Activated CD8-positive, alpha-beta memory T cell treated with anti-CD3 and anti-CD28 coated beads, Interleukin-2, amount 10 ng/mL, durations not matched to agents 7 days and 5 days (primary cell): Measurements from ENCODE around the gene ERBB4. TPM values are rescaled to one million over a fixed set of nuclear protein-coding genes. Genes with fewer than 3 reads are reported as not detected.

Experiments
- ATAC-seq: fragments of 150-1000 bp; cut with Tn5 transposase; one replicate; pipeline ENCODE4 v1.10.0; 2021; ENCODE audit warnings: moderate library complexity
- CTCF ChIA-PET: fragments of 350-600 bp; sonication (Branson Sonifier 250); formaldehyde crosslinking; loops from one replicate; lab custom pipeline; 2021; ENCODE audit warnings: antibody characterized with exemption; lab: Charles Lee
- DNase-seq: peaks from one replicate; pipeline ENCODE4 v3.0.0-alpha.2; 2020
- H3K27ac Mint-ChIP-seq: one replicate; pipeline ENCODE4 v1.8.0; 2021; ENCODE audit warnings: mild to moderate bottlenecking, mixed read lengths
- H3K27me3 Mint-ChIP-seq: one replicate; pipeline ENCODE4 v1.8.0; 2021; ENCODE audit warnings: mixed read lengths
- H3K36me3 Mint-ChIP-seq: one replicate; pipeline ENCODE4 v1.8.0; 2021; ENCODE audit warnings: mild to moderate bottlenecking, mixed read lengths
- H3K4me1 Mint-ChIP-seq: one replicate; pipeline ENCODE4 v1.8.0; 2021; ENCODE audit warnings: mixed read lengths
- H3K4me3 Mint-ChIP-seq: one replicate; pipeline ENCODE4 v1.8.0; 2021; ENCODE audit warnings: mild to moderate bottlenecking, moderate library complexity, mixed read lengths
- H3K9me3 Mint-ChIP-seq: one replicate; pipeline ENCODE4 v1.8.0; 2022; ENCODE audit warnings: low read depth, mixed read lengths
- total RNA-seq, 2 experiments: library from RNA; stranded (reverse); gene quantifications; one replicate each; pipeline ENCODE4 v1.2.3, GENCODE V29; 2021

Gene ERBB4
- total RNA-seq, 2 experiments from 2014 or later: not detected

DNA sequence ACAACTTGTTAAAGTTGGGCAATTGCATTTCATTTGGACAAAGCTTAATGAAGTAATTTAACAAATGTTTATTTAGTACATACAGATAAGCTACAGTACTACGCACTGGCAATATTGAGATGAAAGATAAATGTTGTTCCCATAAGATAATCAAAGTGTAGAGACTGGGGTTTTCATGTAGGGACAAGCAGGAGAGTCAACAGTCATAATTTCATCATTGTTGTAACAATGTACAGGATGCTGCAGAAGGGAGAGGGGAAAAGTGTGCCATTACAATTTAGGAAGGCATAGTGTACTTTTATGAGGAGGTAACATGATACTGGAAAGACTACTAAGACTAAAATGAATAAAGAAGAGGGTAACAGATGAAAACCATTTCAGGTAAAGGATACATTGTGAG lies 441.6 kb downstream of the ERBB4 start:
- H3K27me3 Mint-ChIP-seq: no peaks in the 10 kb centered on the region
- H3K4me1 Mint-ChIP-seq: no peaks in the 10 kb centered on the region
- no peak for DNase-seq
- H3K36me3 Mint-ChIP-seq: no peaks in the 10 kb centered on the region
- no peak overlapping the region for H3K4me3 Mint-ChIP-seq
- ATAC-seq: no peak
- peaks cover 2% of the 10 kb centered on the region for H3K9me3 Mint-ChIP-seq
- H3K27ac Mint-ChIP-seq: no peak overlapping the region
- CTCF ChIA-PET: no interaction called here

DNA sequence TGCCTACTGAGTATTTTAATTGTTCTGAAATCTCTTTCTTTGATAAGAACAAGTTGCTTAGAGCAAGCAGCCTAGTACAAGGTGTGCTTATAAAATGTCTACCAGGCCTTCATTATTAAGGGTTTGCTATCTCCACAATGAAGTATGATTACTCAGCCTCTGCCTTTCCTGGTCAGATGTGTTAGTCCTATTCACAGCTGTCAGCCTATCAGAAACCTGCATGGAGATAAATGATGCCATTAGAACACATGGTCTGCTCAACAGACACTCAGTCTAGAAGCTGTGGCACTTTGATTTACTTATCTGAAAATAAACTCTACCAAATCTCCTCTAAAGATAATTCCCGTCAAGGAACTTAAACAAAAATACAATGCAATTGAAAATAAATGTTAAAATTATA lies 448.7 kb downstream of the ERBB4 start:
- H3K4me1 Mint-ChIP-seq: no peaks in the 10 kb centered on the region
- no peaks in the 10 kb centered on the region for H3K27me3 Mint-ChIP-seq
- CTCF ChIA-PET: no interaction called here
- H3K27ac Mint-ChIP-seq: no peak overlapping the region
- DNase-seq (no peak), ATAC-seq (no peak)
- no peak overlapping the region for H3K4me3 Mint-ChIP-seq
- H3K9me3 Mint-ChIP-seq: no peaks in the 10 kb centered on the region
- H3K36me3 Mint-ChIP-seq: no peaks in the 10 kb centered on the region

- ATAC-seq: no peak
- H3K27ac Mint-ChIP-seq: no peak overlapping the region
- CTCF ChIA-PET: no interaction called here
These were observed 450.2 kb downstream of the ERBB4 start for GRCh38 chr2:212088353-212088752.

GRCh38 chr2:212083492-212083891 lies 455.1 kb downstream of the ERBB4 start:
- DNase-seq (no peak), ATAC-seq (no peak)
- Mint-ChIP-seq H3K27ac (no peak overlapping the region), H3K4me1 (no peaks in the 10 kb centered on the region), H3K27me3 (no peaks in the 10 kb centered on the region), H3K36me3 (no peaks in the 10 kb centered on the region), H3K9me3 (no peaks in the 10 kb centered on the region), H3K4me3 (no peak overlapping the region)
- CTCF ChIA-PET: no interaction called here

More at GRCh38 chr2:212088353-212088752, 450.2 kb downstream of the ERBB4 start:
- H3K27me3 Mint-ChIP-seq: no peaks in the 10 kb centered on the region
- no peaks in the 10 kb centered on the region for H3K4me1 Mint-ChIP-seq
- H3K36me3 Mint-ChIP-seq: no peaks in the 10 kb centered on the region
- no peak for DNase-seq
- no peak overlapping the region for H3K4me3 Mint-ChIP-seq
- no peaks in the 10 kb centered on the region for H3K9me3 Mint-ChIP-seq

- Mint-ChIP-seq H3K27me3 (no peaks in the 10 kb centered on the region), H3K27ac (peak overlapping the region; percentile 52), H3K9me3 (no peaks in the 10 kb centered on the region), H3K36me3 (no peaks in the 10 kb centered on the region), H3K4me3 (peak overlapping the region; percentile 54), H3K4me1 (peaks cover 8% of the 10 kb centered on the region)
- no peak for ATAC-seq
- CTCF ChIA-PET: no interaction called here
- DNase-seq: no peak
These were observed 460.5 kb downstream of the ERBB4 start for GRCh38 chr2:212078103-212078502.

DNA sequence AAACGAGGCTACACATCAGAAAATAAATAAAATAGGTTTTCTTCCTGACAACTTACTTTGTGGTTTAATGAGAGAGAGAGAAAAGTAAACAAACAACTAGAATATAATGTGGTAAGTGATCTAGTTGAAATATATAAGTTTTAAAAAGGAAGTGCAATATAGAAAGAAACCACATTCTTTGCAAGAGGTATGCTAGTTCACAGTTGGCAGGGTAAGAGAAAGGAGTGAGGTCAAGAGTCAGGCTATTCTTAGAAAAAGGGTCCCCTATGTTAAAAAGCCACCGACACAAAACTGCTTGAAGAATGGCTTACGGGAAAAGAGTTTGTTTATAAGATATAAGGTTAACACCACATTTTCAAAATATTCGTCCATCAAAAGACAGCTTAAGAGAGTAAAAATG lies 462.1 kb downstream of the ERBB4 start:
- Mint-ChIP-seq H3K4me1 (peaks cover 8% of the 10 kb centered on the region), H3K27ac (no peak overlapping the region)
- CTCF ChIA-PET: no interaction called here

DNA sequence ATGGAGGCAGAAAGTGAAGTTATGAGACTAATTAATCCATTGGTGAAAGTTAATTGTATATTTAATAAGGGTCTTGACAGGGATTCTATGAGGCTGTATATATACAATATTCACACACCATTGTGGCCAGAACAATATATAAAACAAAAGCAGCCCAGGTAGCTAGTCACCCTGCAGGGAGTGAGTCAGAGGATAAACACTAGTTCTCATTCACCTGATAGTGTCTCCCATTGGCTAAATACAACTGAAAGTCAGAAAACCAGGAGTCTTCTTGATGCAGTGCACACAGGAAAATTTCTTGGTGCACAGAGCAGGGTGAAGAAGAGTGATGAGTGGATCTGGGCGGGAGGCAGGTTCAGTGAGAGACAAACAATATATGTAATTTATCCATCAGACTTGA lies 465.2 kb downstream of the ERBB4 start:
- Mint-ChIP-seq H3K27me3 (no peaks in the 10 kb centered on the region), H3K36me3 (no peaks in the 10 kb centered on the region), H3K4me3 (no peak overlapping the region), H3K9me3 (no peaks in the 10 kb centered on the region), H3K27ac (no peak overlapping the region), H3K4me1 (peaks cover 8% of the 10 kb centered on the region)
- ATAC-seq (no peak), DNase-seq (no peak)
- CTCF ChIA-PET: no interaction called here

More for the DNA sequence above, 462.1 kb downstream of the ERBB4 start:
- ATAC-seq (no peak), DNase-seq (no peak)
- Mint-ChIP-seq H3K4me3 (no peak overlapping the region), H3K36me3 (no peaks in the 10 kb centered on the region), H3K9me3 (no peaks in the 10 kb centered on the region), H3K27me3 (no peaks in the 10 kb centered on the region)

- Mint-ChIP-seq H3K4me1 (no peaks in the 10 kb centered on the region), H3K27me3 (no peaks in the 10 kb centered on the region), H3K27ac (no peak overlapping the region), H3K4me3 (no peak overlapping the region), H3K9me3 (no peaks in the 10 kb centered on the region), H3K36me3 (no peaks in the 10 kb centered on the region)
- no peak for DNase-seq
- CTCF ChIA-PET: no interaction called here
- no peak for ATAC-seq
These were observed 472.1 kb downstream of the ERBB4 start for GRCh38 chr2:212066546-212066945.

DNA sequence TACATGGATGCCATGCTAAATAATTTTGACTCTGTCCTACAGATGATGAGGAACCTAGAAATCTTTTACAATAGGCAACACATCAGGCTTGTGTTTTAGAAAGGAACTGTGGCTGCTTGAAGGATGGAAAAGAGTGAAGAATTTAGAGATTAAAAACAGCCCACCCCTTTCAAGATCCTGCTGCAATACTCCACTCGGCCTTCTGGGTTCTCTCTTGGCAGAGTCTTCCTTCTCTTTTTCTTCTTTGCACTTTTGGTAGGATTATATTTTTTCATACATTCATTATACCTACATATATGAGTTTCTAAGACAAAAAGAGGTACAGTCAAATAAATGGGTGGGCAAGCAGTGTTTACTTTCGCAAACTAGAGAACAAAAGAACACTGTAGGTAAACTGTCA lies 474.3 kb downstream of the ERBB4 start:
- H3K27ac Mint-ChIP-seq: no peak overlapping the region
- no peaks in the 10 kb centered on the region for H3K4me1 Mint-ChIP-seq
- CTCF ChIA-PET: no interaction called here

DNA sequence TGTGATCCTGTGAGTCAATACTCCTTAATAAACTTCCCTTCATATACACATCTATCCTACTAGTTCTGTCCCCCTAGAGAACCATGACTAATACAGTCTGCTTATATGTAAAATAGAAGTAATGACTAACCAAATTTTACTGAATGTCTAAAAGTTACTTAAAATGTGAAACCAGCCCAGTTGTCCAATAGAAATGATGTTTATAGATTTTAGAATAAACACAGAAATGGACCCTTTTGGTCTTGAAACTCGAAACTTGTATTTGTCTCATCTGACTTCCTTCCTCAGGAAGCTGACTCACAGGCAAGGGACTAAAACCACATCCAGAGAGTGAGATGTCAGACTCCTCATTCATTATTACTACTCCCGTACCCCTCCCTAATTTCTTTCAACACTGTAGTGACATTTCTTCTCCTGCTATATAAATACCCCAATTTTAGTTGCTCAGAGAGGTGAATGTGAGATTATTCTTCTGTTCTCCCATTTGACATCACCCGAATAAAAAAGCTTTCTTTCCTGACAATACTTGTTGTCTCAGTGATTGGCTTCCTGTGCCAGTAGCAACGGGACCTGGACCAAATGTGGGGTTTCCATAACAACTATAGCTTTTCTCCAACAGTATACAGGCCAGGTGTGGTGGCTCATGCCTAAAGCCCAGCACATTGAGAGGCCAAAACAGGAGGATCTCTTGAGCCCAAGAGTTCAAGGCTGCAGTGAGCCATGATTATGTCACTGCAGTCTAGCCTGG lies 486.0 kb downstream of the ERBB4 start:
- Mint-ChIP-seq H3K27ac (peak overlapping the region; percentile 65), H3K27me3 (no peaks in the 10 kb centered on the region), H3K4me1 (peaks cover 13% of the 10 kb centered on the region), H3K9me3 (peaks cover 8% of the 10 kb centered on the region), H3K4me3 (no peak overlapping the region), H3K36me3 (peaks cover 1% of the 10 kb centered on the region)
- ATAC-seq (peak; percentile 53), DNase-seq (no peak)
- CTCF ChIA-PET: no interaction called here

More for the DNA sequence above, 474.3 kb downstream of the ERBB4 start:
- DNase-seq (no peak), ATAC-seq (no peak)
- Mint-ChIP-seq H3K9me3 (no peaks in the 10 kb centered on the region), H3K4me3 (no peak overlapping the region), H3K27me3 (no peaks in the 10 kb centered on the region), H3K36me3 (no peaks in the 10 kb centered on the region)

DNA sequence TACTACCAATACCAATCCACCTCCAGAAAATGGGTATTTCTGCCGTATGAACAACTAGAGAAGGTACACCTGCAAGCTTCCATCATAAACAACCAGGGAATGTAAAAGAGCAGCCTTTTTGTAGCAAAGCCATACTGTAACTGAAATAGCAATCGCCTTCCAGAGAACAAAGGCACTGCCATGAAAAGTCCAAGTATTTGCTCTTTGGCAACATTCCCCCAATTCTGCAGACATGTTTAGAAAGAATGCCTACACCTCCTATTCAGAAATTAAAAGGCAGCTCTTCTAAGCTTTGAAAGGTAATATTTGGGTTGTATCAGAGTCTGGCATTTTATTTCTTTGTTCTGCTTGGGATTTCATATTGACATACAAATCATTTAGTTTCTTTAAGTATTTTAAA lies 487.7 kb downstream of the ERBB4 start:
- no peak overlapping the region for H3K27ac Mint-ChIP-seq
- peaks cover 13% of the 10 kb centered on the region for H3K4me1 Mint-ChIP-seq
- H3K36me3 Mint-ChIP-seq: peaks cover 1% of the 10 kb centered on the region
- ATAC-seq (no peak), DNase-seq (no peak)
- peaks cover 8% of the 10 kb centered on the region for H3K9me3 Mint-ChIP-seq
- H3K27me3 Mint-ChIP-seq: no peaks in the 10 kb centered on the region
- no peak overlapping the region for H3K4me3 Mint-ChIP-seq
- CTCF ChIA-PET: no interaction called here

- DNase-seq: no peak
- no peak for ATAC-seq
- no peaks in the 10 kb centered on the region for H3K4me1 Mint-ChIP-seq
- no peaks in the 10 kb centered on the region for H3K9me3 Mint-ChIP-seq
- CTCF ChIA-PET: no interaction called here
- H3K27me3 Mint-ChIP-seq: no peaks in the 10 kb centered on the region
- H3K4me3 Mint-ChIP-seq: no peak overlapping the region
- H3K27ac Mint-ChIP-seq: no peak overlapping the region
- H3K36me3 Mint-ChIP-seq: no peaks in the 10 kb centered on the region
These were observed 496.0 kb downstream of the ERBB4 start for GRCh38 chr2:212042562-212042961.

DNA sequence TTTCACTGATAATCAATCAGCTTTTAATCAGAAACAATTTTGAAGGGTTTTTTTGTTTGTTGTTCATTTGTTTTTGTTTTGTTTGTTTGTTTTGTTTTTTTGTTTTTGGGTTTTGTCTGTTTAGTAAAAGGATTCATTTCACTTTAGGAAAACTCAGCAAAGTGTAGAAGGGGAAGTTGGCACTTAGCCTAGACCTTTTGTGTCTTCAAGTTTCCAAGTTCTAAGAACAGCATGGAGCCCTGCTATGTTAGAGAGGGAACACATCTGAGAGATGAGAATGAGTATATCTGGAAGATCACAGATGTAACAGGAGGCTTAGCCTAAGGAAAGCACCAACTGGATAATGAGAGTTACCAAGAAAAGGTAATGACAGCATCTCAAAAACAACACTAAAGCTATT lies 501.5 kb downstream of the ERBB4 start:
- DNase-seq (no peak), ATAC-seq (no peak)
- Mint-ChIP-seq H3K9me3 (no peaks in the 10 kb centered on the region), H3K4me1 (no peaks in the 10 kb centered on the region), H3K27me3 (no peaks in the 10 kb centered on the region), H3K27ac (no peak overlapping the region), H3K36me3 (no peaks in the 10 kb centered on the region), H3K4me3 (no peak overlapping the region)
- CTCF ChIA-PET: no interaction called here

- Mint-ChIP-seq H3K9me3 (no peaks in the 10 kb centered on the region), H3K27me3 (no peaks in the 10 kb centered on the region), H3K27ac (no peak overlapping the region), H3K36me3 (no peaks in the 10 kb centered on the region), H3K4me1 (no peaks in the 10 kb centered on the region), H3K4me3 (no peak overlapping the region)
- DNase-seq (no peak), ATAC-seq (no peak)
- CTCF ChIA-PET: no interaction called here
These were observed 503.6 kb downstream of the ERBB4 start for GRCh38 chr2:212034841-212035585.
